ENCODE results near the gene GPC6. TPM values are rescaled to one million over a fixed set of nuclear protein-coding genes. Genes with fewer than 3 reads are reported as not detected.
A peak's percentile ranks its signal among the peaks of the same experiment; 100 is the strongest.

GPC6 gene
- total RNA-seq, 1 donor from 2014 or later: 8.4 TPM

DNA sequence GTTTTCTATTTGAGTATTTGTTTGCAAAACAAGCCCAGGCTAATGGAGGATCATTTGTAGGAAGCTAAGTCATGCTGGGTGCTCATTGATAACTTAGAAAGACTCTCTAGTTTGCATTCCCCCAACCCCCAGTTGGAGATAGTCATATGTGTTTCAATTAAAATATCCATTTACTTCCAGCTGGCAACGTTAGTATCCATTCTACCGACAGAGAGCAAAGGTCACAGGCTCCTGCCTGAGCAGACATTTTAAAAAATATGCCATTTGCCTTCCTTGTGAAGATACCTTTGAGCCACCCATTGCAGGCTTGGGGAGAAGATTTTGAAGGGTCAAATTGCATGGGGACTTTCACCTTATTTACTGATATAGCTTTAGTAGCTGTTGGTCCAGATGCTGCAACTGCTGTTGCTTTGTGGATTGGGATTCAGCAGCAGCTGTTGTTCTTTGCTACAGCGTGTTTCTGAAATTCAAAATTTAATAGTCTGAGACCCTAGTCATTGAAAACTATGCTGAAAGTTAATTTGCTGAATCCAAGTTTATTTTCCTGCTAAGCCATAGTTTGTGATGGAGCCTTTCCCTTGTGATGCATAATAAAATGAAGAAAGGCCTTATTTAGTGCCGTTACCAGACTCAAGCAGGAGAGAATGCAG lies 335.1 kb downstream of the GPC6 start:
- no peaks in the 10 kb centered on the region for H3K36me3 ChIP-seq
- TF ChIP-seq, protein P1, sequence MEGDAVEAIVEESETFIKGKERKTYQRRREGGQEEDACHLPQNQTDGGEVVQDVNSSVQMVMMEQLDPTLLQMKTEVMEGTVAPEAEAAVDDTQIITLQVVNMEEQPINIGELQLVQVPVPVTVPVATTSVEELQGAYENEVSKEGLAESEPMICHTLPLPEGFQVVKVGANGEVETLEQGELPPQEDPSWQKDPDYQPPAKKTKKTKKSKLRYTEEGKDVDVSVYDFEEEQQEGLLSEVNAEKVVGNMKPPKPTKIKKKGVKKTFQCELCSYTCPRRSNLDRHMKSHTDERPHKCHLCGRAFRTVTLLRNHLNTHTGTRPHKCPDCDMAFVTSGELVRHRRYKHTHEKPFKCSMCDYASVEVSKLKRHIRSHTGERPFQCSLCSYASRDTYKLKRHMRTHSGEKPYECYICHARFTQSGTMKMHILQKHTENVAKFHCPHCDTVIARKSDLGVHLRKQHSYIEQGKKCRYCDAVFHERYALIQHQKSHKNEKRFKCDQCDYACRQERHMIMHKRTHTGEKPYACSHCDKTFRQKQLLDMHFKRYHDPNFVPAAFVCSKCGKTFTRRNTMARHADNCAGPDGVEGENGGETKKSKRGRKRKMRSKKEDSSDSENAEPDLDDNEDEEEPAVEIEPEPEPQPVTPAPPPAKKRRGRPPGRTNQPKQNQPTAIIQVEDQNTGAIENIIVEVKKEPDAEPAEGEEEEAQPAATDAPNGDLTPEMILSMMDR (IDR thresholded peaks at IDR 0.05): no peak
- H3K4me3 ChIP-seq: no peak overlapping the region
- no peaks in the 10 kb centered on the region for H3K4me1 ChIP-seq
- intact Hi-C loops (cut with DNase I): no loop called here
- no peaks in the 10 kb centered on the region for H3K9me3 ChIP-seq
- no peaks in the 10 kb centered on the region for H3K27me3 ChIP-seq
- ATAC-seq: no peak
- H3K27ac ChIP-seq: no peak overlapping the region
- no peak for DNase-seq

DNA sequence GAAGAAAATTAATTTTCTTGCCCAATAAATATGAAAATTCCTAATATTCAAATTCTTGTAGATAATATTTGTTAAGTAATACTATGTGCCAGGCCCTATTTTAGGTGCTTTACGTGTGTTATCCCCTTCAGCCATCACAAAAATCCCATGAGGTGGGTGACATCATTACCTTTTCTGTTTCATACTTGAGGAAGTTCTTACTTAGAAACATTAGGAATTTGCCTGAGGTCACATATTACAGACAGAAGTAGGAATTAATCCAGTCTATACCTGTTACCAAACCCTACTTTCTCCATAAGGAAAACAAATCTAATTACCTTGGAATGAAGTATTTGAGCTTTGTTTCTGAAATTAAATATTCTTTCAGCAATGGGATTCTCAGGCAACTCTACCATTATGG lies 336.1 kb downstream of the GPC6 start:
- TF ChIP-seq, protein P1 (IDR thresholded peaks at IDR 0.05): no peak
- Histone ChIP-seq H3K27me3 (no peaks in the 10 kb centered on the region), H3K9me3 (no peaks in the 10 kb centered on the region), H3K36me3 (no peaks in the 10 kb centered on the region), H3K27ac (no peak overlapping the region), H3K4me1 (no peaks in the 10 kb centered on the region), H3K4me3 (no peak overlapping the region)
- intact Hi-C loops (cut with DNase I): no loop called here
- no peak for DNase-seq
- ATAC-seq: no peak

- Histone ChIP-seq H3K9me3 (no peaks in the 10 kb centered on the region), H3K36me3 (no peaks in the 10 kb centered on the region), H3K27me3 (no peaks in the 10 kb centered on the region), H3K4me3 (no peak overlapping the region), H3K27ac (no peak overlapping the region), H3K4me1 (no peaks in the 10 kb centered on the region)
- TF ChIP-seq, protein P1 (IDR thresholded peaks at IDR 0.05): no peak
- DNase-seq (no peak), ATAC-seq (no peak)
- intact Hi-C loops (cut with DNase I): no loop called here
These were observed 350.5 kb downstream of the GPC6 start for GRCh38 chr13:93577105-93577504.

- Histone ChIP-seq H3K27ac (no peak overlapping the region), H3K27me3 (no peaks in the 10 kb centered on the region), H3K4me3 (no peak overlapping the region), H3K4me1 (no peaks in the 10 kb centered on the region), H3K36me3 (no peaks in the 10 kb centered on the region), H3K9me3 (no peaks in the 10 kb centered on the region)
- TF ChIP-seq, protein P1 (IDR thresholded peaks at IDR 0.05): no peak
- ATAC-seq (no peak), DNase-seq (no peak)
- intact Hi-C loops (cut with DNase I): no loop called here
These were observed 363.2 kb downstream of the GPC6 start for GRCh38 chr13:93589788-93590187.

DNA sequence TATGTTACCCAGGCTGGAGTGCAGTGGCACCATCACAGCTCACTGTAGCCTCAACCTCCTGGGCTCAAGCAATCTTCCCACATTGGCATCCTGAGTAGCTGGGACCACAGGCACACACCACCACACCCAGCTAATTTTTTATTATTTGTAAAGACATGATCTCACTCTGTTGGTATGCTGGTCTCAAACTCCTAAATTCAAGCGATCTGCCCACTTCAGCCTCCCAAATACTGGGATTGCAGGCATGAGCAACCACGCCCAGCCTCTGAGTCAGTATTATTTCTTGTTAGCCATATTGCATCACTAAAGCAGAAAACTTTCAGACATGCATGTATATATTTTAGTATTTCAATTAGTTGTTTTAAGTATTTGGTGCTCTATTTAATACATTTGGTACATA lies 376.4 kb downstream of the GPC6 start:
- Histone ChIP-seq H3K36me3 (no peaks in the 10 kb centered on the region), H3K4me1 (no peaks in the 10 kb centered on the region), H3K9me3 (no peaks in the 10 kb centered on the region), H3K27me3 (no peaks in the 10 kb centered on the region), H3K27ac (no peak overlapping the region), H3K4me3 (no peak overlapping the region)
- intact Hi-C loops (cut with DNase I): no loop called here
- DNase-seq (no peak), ATAC-seq (peak; percentile 57)
- TF ChIP-seq, protein P1 (IDR thresholded peaks at IDR 0.05): no peak

DNA sequence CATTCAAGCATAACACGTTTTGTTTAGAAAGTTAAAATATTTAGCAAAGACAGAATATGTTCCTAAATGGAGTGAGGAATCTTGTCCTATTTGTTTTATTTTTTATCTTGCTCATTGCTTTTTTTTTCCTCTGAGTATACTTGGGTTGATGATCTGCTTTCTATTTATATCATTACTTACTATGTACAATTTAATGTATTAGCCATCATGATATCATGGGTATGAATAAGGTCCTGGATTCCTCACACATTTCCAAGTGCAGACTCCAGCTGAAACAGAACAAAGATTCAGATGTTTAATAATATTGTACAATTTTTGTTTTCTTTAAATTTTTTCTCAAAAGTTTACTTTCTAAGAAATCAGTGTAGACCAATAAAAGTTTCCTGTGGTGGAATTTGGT lies 388.2 kb downstream of the GPC6 start:
- ATAC-seq: no peak
- intact Hi-C loops (cut with DNase I): no loop called here
- H3K27me3 ChIP-seq: no peaks in the 10 kb centered on the region
- no peaks in the 10 kb centered on the region for H3K36me3 ChIP-seq
- H3K9me3 ChIP-seq: no peaks in the 10 kb centered on the region
- H3K4me3 ChIP-seq: no peak overlapping the region
- H3K4me1 ChIP-seq: no peaks in the 10 kb centered on the region
- no peak for DNase-seq
- TF ChIP-seq, protein P1 (IDR thresholded peaks at IDR 0.05): no peak
- no peak overlapping the region for H3K27ac ChIP-seq

Data from upper lobe of right lung (tissue), 1 donor.